Activated CD4-positive, alpha-beta T cell treated with anti-CD3 and anti-CD28 coated beads for 48 hours (primary cell): Measurements from ENCODE around the gene JADE2.
A peak's percentile ranks its signal among the peaks of the same experiment; 100 is the strongest.
"Not testable (repeated sequence)": the region's sequence is repeated elsewhere in the genome, so short reads cannot be mapped to it uniquely, and the experiment has no call there.

ENCODE experiments used
- DNase-seq: peaks from one replicate; pipeline ENCODE4 v3.0.0-alpha.2; 2020

JADE2 gene

DNA sequence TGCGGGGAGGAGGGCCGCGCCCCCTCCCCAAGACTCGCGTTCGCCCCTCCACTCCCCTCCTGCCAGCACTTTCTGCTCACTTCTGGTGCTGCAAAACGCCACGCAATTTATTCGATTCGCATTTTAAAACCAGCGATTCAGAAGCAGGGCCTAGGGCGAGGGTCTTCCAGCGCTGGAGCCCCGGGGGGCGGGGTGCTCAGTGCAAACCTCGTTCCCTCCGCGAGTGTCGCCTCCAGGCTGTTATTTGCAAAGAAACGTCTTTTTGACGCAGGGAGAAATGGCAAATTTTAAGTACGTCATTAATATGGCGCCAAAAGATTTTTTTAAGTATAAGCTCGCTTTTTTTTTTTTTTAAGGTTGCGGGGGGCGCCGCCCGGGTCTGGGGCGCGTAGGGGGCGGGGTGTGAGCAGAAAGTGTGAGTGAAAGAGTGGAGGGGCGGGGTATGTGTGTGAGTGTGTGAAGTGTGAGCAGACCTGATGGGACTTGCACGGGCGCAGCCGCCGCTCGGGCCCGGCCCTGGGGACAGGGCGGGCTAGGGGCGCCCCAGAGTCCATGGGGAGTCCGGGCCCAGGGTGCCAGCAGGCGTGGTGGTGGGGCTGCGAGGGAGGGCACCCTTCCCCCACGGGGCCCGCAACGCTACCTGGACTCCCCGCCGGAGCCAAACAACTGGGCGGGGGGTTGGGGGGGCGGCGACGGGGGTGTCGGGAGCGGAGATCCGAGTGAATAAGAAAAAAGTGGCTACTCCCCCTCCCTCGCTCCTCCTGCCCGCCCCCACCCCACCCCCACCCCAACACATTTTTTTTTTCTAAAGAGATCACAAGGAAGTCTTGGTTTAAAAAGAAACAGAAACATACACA, at the start of gene JADE2:
Gene JADE2 (plus strand): TSS at position 845 of the 857 bp plus-strand sequence. CDS start 10,188 bp downstream, outside the sequence.
- peak; percentile 81 for DNase-seq

DNA sequence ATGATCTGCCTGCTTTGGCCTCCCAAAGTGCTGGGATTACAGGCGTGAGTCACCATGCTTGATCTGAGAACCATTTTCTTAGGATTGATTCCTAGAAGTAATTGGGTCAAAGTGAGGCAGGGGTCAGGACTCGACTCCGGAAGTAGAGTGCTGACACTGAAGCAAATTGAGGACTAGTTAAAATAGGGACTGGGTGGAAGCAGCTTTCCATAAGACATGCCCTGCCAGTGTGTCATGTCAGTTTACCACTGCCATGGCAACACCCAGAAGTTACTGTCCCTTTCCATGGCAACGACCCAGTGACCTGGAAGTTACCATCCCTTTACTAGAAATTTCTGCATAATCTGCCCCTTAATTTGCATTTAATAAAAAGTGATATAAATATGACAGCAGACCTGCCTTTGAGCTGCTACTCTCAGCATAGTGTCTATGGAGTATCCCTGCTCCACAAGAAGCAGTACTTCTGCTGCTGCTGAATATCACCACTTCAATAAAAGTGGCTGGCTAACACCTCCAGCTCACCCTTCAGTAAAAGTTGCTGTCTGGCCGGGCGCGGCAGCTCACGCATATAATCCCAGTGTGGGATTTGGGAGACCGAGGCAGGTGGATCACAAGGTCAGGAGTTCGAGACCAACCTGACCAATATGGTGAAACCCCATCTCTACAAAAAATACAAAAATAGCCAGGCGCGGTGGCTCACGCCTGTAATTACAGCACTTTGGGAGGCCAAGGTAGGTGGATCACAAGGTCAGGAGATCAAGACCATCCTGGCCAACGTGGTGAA, 47.8 kb upstream of the JADE2 start:
- no peak for DNase-seq

DNA sequence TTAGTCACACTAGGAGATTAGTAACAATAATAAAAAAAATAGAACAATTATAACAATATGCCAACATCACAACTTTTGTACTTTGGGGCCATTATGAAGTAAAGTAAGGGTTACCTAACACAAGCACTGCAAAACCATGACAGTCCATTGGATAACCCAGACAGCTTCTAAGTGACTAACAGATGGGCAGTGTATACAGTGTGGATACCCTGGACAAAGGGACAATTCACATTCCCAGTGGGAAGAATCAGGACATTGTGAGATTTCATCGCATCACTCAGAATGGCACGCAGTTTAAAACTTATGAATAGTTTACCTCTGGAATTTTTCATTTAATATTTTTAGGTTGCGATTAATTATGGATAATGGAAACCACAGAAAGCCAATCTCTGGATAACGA, 45.6 kb upstream of the JADE2 start:
- DNase-seq, result no peak

DNA sequence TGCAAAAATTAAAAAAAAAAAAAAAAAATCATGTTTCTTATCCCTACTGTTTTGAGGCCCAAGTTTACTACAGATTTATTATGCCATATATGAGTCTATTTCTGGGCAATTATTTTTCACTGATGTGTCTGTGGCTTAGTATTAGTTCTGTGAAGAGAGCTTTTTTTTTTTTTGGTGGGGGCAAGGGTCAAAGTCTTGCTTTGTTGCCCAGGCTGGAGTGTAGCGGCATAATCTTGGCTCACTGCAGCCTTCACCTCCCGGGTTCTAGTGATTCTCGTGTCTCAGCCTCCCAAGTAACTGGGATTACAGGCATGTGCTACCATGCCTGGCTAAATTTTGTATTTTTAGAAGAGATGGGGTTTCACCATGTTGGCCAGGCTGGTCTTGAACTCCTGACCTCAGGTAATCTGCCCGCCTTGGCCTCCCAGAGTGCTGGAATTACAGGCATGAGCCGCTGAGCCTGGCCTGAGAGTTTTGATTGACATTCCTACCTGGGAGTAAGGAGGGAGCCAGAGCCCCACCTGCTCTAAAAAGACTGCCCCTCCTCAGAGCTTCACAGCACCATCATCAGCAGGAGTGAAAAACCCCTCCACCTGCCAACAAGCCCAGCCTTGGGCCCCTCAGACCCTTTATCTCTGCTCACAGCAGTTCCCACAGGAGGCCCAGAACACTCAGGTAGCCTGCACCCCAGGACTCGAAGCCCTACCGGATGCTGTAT, 36.1 kb upstream of the JADE2 start:
- no peak for DNase-seq

DNA sequence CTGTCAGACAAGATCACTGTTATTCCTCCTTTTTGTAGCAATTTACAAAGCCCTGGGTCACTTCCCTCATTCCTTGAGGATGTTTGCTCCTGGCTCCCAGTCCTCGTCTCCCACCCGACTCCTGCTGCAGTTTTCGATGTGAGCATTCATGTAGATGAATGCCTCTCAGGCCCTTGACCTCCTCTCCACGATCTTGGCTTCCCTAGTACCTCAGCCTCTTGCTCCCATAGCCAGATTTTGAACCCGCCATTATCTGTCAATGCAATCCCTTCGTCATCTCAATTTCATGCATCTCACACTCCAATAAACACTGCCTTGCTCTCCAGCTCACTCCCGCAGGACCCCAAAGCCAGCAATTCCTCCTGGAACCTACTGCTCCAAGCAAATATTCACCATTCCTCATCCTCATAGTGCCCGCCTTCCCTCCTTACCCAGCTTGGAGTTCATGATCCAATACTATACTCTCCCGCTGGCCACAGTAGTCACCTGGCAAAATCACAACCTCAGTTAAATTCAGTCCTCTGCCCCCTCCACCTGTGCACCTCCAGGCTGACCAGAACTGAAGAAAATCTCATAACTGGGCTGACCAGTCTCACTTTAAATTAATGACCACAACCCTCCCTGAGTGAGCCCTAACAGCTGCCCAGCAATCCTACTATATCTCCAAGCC, 35.1 kb upstream of the JADE2 start:
- DNase-seq, result no peak

DNA sequence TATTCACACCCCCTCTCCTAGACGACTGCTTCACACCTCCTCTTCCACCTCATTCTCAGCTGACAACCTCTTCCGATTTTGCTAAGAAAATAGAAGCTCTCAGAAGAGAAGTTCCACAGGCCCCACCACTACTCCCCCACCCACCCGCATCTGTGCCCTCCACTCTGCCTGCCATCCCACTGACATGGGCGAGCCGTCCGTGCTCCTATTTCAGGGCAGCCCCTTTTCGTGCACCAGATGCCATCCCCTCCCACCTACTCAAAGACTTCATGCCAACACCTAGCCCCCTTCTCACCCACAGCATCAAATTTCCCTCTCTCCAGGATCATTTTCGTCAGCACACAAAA, 34.6 kb upstream of the JADE2 start:
- no peak for DNase-seq

DNA sequence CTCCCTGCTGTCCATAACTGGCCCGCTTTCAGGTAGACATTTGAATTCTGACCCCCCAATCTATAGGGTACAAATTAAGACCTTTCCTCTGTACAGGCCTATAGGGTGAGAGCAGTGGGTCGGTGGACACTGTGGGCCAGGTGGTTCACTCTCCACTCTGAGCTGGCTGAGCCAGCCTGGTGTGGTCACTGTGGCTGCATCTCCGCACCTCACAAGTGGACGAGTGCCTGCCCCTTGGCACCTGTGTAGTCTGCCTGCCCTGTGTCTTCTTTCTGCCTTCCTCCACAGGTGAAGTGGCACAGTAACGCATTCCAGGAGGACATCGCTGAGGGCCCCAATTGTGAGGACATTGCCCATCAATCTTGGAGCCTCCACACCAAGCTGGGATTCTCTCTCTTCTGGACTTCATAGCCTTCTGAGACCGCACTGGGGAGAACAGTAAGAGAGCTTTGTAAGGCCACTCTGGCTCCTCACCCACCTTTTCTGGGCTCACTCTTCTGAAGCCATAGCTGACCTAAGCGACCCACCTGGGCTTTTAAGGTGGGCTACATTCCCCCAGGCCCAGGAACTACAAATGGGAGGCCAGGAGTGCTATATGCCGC, 33.5 kb upstream of the JADE2 start:
- no peak for DNase-seq

DNA sequence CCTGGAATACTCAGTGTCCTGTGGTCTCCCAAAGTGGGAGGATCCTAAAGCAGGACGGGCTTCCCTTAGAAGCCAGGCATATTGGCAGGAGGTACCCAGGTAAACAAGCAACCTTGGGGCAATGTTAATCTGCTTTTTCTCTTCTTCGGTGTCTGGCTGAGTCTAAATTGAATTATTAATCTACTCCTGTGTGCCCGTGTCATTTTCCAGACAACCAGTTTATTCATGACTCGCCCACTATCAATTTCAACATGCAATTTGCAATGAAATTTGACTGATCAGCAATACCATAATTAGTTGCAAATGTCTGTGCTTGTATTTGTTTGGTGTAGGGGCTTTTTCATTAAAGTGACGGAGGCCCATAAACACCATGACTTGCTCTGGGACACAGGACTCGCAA, 32.9 kb upstream of the JADE2 start:
- DNase-seq, result no peak

DNA sequence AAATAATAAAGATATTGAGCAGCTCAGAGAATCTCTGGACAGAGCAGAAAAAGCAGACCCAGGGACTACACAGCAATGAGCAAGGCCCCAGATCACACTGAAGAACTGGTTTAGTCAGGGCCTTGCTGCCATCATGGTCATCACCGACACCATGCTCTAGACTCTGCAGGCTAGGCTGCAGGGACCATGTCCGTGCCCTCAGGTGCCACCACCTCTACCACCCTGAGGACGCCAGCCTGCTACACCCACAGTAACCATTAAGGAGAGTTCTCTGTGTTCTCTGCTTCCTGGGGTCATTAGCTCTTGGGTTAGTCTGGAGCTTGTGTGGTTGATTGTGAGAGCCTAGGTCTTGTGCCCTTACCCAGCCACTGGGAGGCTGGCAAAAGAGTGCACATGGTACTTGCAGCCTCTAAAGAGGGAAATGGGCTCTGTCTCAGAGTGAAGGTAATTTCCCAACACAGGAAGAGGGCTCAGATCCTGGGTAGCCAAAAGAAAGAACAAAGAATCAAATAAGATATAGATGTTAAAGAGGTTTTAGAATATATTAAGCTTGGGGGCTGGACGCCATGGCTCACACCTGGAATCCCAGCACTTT, 31.9 kb upstream of the JADE2 start:
- no peak for DNase-seq

DNA sequence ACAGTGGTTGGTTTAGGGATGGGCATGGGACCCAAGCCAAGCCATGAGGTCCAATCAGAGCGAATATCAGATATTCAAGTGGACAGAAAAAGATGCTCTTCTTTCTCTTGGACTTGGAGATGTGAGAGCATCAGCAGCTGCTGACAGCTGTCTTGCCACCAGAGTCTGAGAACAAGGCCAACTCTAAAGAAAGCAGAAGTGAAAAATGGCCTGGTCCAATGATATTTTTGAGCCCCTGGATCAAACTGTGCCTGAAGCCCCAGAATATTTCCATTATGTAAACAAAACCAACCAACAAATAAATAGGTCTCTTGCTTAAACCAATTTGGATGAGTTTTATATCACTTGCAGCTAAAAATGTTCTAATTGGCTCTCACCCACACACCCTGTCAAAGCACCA, 30.7 kb upstream of the JADE2 start:
- no peak for DNase-seq

DNA sequence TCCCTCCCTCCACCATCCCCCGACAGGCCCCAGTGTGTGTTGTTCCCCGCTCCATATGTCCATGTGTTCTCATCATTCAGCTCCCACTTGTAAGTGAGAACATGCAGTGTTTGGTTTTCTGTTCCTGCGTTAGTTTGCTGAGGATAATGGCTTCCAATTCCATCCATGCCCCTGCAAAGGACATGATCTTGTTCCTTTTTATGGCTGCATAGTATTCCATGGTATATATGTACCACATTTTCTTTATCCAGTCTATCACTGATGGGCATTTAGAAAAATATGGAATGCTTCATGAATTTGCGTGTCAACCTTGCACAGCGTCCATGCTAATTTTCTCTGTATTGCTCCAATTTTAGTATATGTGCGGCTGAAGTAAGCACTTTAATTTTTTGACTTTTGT, 25.6 kb upstream of the JADE2 start:
- not testable (repeated sequence) for DNase-seq

DNA sequence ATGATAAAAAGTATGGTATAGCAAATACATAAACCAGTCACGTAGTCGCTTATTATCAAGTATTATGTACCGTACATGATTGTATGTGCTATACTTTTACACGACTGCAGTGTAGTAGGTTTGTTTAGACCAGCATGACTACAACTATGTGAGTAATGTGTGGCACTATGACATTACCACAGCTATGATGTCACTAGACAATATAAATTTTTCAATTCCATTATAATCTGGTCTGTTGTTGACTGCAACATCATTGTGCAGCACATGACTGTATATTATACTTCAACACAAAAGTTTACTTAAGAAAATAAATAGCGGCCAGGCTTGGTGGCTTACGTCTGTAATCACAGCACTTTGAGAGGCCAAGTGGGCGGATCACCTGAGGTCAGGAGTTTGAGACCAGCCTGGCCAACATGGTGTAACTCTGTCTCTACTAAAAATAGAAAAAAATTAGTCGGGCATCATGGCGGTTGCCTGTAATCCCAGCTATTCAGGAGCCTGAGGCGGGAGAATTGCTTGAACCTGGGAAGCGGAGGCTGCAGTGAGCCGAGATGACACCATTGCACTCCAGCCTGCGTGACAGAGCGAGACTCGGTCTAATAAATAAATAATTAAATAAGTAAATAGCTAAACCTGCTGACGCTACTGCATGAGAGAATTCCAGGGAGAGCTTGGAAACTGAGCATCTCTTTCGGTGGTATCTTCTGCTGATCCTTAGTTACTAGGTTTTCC, 24.6 kb upstream of the JADE2 start:
- no peak for DNase-seq

DNA sequence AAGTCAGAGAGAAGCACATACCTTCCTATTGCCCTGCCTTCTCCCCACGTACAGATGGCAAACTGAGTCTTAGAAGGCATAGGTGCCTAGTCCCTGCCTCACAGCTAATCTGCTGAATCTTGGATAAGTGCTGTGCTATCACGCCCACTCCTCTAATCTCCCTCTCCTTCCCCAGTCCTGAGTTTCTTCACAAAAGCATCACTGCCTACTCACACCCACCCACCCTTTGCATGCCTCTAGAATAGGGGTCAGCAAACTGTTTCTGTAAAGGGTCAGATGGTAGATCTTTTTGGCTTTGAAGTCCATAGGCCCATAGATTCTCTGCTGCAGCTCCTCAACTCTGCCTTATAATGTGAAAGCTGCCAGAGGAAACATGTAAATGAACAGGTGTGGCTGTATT, 23.2 kb upstream of the JADE2 start:
- no peak for DNase-seq

DNA sequence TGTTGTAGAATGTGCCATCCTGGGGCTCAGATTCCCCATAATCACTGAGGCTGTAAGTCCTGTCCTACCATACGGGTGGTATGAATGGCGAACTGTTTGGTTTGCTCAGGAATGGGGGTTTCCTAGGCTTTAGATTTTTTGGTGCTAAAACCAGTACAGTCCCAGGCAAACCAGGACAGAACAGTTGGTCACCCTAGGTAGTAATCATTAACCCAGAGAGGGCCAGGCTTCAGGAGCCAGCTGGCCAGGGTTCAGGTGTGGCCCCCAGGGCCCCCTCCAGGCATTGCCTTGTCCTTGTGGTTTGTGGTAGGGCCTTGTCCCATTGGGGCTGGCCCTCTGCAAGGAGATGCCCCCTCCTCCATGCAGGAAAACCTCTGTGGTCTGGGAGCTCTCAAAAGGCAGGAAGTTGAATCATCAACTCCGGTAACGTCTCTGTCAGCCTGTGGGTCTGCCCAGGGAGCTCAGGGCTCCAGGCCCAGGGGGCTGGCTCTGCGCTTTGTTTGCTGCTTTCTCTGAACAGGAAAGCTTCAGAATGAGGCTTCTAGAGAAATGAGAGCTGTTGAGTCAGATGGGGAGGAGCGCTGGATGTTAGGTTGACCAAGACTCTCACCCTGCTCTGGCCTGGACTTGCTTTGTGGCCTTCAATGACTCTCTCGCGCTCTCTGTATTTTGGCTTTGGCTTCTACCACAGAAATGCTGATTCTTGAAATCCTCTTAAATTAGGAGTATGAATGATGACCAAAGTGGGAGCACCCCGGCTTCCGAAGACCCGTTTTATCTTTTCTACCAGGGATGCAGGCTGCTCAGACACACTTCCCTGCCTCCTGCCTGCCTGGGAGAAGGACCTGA, 22.2 kb upstream of the JADE2 start:
- peak; percentile 85 for DNase-seq

DNA sequence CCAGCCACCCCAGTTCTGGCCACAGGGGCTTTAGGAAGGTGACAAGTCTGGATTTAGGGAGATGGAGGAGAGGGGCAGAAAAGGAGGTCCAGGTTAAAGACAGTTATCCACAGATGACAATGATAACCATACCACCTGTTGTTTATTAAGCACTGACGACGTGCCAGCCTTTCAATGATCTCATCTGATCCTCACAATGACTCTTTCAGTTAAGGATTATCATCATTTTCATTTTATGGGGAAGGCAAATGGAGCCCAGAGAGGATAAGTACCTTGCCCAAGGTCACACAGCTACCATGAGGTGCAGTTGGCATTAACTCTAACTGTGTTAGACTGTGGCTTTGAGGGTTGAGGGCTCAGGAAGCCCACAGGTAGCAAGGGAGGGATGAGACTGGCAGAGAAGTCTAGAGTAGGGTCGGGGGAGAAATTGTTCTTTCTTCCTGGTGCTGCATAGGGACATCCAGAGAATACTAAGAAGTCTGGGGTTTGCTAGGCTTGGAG, 21.5 kb upstream of the JADE2 start:
- DNase-seq, result peak; percentile 26

DNA sequence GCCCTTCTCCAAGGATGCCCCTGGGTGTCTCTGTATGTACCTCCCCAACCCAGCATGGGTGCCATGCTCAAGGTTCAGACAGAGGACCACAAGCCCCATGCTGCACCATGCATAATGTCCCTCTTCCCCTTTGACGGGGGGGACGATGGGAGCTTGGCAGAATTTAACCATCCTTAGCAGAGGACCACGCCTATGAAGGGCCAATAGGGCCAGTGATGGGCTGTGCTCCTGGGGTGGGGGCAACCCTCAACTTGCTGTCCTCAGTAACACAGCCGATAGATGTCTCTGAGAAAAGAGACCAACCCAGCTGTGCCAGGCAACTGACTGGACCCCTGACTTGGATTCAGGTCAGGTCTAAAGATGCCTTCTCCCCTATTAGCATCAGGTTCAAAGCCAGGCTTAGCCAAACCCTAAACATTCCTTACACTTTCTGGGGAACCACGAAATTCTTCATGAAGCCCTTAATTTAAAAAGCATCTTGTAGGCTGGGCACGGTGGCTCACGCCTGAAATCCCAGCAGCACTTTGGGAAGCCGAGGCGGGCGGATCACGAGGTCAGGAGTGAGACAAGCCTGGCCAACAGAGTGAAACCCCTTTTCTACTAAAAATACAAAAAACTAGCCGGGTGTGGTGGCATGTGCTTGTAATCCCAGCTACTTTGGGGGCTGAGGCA, 20.7 kb upstream of the JADE2 start:
- no peak for DNase-seq

DNA sequence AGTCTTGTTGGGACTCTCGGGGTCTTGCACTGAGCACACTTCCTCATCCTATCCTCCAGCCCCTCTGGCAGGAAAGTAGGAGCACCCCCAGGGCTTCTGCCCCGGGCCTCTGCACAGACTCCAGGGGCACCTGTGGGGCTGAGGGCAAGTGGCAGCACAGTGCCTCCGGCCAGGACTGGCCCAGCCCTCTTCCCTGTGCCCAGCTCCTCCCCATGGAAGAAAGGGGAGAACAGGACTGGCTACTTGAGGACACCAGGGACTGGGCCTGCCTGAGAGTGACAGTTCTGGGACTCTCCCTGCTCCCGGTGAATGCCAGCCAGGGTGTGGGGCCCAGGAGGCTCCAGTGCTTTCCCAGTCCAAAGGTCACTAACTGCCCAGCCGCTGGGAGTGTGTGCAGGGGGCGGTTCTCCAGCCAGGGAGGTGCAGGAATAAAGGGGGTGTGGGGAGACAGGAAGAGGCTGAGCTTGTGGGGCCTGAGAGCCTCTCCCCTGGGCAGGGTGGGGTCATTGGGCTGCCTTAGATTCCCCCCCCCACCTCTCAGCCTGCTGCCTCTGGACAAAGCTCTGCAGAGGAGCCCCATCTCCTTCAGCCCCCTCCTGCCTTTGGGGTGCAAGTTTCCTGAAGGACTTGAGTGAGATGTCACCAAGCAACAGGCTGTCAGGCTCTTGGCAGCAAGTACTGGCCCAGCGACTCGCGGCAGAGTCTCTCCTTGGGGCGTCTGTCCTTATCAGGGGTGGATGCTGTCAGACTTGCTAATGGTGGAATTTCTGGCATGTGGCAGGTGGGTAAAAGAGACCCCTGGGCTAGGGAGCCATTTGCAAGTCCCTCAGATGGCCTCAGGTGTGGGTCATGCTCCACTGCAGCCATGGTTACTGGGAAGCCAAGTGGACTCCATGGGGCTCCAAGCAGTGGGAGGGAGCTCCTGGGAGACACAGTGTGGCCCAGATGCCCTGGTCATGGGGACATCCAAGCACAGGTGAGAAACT, 19.1 kb upstream of the JADE2 start:
- DNase-seq, result no peak

DNA sequence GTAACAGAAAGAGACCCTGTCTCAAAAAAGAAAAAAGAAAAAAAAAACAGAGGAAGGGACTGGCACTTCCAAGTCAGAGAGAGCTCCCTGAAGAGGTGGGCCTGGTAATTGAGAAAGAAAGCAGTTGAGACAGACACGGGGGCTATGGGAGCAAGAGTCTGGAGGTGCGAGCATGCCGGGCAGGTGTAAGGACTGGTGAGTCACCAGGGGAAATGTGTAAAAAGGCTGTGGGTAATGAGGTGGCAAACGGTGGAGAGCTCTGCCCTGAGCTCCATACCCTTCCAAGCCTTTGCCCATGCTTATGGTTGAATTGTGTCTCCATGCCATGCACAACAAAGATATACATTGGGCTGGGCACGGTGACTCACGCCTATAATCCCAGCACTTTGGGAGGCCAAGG, 18.0 kb upstream of the JADE2 start:
- DNase-seq, result no peak
